ENCODE measurements around the gene NRG3. TPM values are rescaled to one million over a fixed set of nuclear protein-coding genes. Genes with fewer than 3 reads are reported as not detected.
"Not testable (repeated sequence)": the region's sequence is repeated elsewhere in the genome, so short reads cannot be mapped to it uniquely, and the experiment has no call there.

Gene NRG3
- total RNA-seq, 1 donor from 2014 or later = 32.2 TPM

DNA sequence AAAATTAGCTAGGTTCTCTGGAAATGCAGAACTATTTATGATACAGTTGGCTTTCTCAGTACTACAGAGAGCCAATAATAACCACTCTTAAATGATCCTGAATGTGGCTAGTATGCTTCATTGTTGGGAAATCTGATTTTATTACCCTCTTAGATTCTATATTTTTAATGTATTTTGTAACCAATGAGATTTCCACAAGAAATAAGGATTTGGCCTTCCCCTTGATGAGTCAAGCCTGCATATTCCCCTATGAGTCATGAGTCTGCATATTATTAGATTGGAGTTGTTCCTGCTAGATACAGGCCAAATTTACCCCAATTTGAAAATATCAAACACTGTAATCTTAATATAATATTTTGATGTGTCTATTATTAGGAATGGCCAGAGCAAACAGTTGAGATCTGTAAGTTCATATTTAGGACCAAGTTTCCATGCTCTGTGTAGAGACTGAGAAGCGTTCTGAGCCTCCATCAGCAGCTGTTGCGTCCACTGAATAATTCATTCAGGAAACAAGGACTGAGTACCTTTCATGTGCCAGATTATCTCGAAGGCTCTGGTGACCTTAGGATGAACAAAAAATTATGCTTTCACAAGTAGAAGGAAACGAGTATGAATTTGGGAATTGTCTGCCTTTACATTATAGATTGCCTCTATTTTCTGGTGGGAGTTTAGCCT, 793.4 kb downstream of the NRG3 start:
- Mint-ChIP-seq H3K4me3 (ENCODE audit: low read depth) (no peak overlapping the region), H3K27me3 (no peaks in the 10 kb centered on the region), H3K9me3 (ENCODE audit: low read depth) (no peaks in the 10 kb centered on the region), H3K36me3 (ENCODE audit: insufficient read depth) (no peaks in the 10 kb centered on the region), H3K27ac (no peak overlapping the region), H3K4me1 (ENCODE audit: low read depth) (peaks cover 6% of the 10 kb centered on the region)
- TF ChIP-seq, protein P1, sequence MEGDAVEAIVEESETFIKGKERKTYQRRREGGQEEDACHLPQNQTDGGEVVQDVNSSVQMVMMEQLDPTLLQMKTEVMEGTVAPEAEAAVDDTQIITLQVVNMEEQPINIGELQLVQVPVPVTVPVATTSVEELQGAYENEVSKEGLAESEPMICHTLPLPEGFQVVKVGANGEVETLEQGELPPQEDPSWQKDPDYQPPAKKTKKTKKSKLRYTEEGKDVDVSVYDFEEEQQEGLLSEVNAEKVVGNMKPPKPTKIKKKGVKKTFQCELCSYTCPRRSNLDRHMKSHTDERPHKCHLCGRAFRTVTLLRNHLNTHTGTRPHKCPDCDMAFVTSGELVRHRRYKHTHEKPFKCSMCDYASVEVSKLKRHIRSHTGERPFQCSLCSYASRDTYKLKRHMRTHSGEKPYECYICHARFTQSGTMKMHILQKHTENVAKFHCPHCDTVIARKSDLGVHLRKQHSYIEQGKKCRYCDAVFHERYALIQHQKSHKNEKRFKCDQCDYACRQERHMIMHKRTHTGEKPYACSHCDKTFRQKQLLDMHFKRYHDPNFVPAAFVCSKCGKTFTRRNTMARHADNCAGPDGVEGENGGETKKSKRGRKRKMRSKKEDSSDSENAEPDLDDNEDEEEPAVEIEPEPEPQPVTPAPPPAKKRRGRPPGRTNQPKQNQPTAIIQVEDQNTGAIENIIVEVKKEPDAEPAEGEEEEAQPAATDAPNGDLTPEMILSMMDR (IDR thresholded peaks at IDR 0.05; ENCODE audit: unreplicated experiment) = no peak
- DNase-seq (ENCODE audit: low spot score, unreplicated experiment) = no peak

- DNase-seq (ENCODE audit: low spot score, unreplicated experiment) = no peak
- peaks cover 6% of the 10 kb centered on the region for H3K4me1 Mint-ChIP-seq (ENCODE audit: low read depth)
- TF ChIP-seq, protein P1 (IDR thresholded peaks at IDR 0.05; ENCODE audit: unreplicated experiment) = no peak
- no peaks in the 10 kb centered on the region for H3K27me3 Mint-ChIP-seq
- H3K4me3 Mint-ChIP-seq (ENCODE audit: low read depth) = no peak overlapping the region
- H3K36me3 Mint-ChIP-seq (ENCODE audit: insufficient read depth) = peaks cover 2% of the 10 kb centered on the region
- H3K9me3 Mint-ChIP-seq (ENCODE audit: low read depth) = peaks cover 9% of the 10 kb centered on the region
- no peak overlapping the region for H3K27ac Mint-ChIP-seq
Measured at GRCh38 chr10:82674036-82674435, 799.0 kb downstream of the NRG3 start.

DNA sequence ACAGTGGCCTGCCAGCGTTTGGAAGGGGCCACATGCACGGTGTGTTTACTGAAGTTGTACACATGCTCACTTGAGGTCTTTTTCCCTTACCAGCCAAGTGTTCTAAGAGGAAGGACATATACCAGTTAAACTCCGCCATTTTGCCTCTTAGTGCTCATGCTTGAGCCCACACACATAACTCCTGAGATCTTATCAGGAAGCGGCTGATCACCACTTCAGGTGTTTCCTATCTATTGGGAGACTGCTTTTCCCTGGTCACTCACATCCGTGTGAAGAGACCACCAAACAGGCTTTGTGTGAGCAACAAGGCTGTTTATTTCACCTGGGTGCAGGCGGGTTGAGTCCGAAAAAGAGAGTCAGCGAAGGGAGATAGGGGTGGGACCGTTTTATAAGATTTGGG, 802.9 kb downstream of the NRG3 start:
- H3K27ac Mint-ChIP-seq; H3K36me3 Mint-ChIP-seq (ENCODE audit: insufficient read depth); H3K9me3 Mint-ChIP-seq (ENCODE audit: low read depth); DNase-seq (ENCODE audit: low spot score, unreplicated experiment); H3K4me1 Mint-ChIP-seq (ENCODE audit: low read depth); H3K27me3 Mint-ChIP-seq; H3K4me3 Mint-ChIP-seq (ENCODE audit: low read depth): not testable (repeated sequence)

- H3K9me3 Mint-ChIP-seq (ENCODE audit: low read depth); H3K27ac Mint-ChIP-seq; DNase-seq (ENCODE audit: low spot score, unreplicated experiment); H3K4me1 Mint-ChIP-seq (ENCODE audit: low read depth); H3K36me3 Mint-ChIP-seq (ENCODE audit: insufficient read depth); H3K4me3 Mint-ChIP-seq (ENCODE audit: low read depth); H3K27me3 Mint-ChIP-seq: not testable (repeated sequence)
Measured at GRCh38 chr10:82678451-82678850, 803.5 kb downstream of the NRG3 start.

DNA sequence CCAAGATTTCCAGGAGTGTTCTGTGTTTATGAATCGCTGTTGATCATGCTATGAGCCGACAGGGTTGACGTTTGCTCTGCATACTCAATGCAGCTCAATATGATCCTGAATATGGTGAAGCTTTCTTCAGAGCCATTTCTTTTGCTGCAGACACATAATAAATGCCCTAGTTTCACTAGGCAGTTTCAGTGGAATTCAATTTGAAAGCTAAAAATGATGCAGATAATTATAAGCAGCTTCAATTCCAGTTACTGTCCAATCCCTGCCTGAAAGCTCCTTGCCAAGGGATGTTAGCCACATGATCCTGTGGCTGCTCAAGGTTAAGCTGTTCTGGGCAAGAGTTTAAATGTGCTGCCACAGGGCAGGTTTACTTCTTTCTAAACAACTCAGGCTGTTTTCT, 805.6 kb downstream of the NRG3 start:
- DNase-seq (ENCODE audit: low spot score, unreplicated experiment) = no peak
- TF ChIP-seq, protein P1 (IDR thresholded peaks at IDR 0.05; ENCODE audit: unreplicated experiment) = no peak
- Mint-ChIP-seq H3K36me3 (ENCODE audit: insufficient read depth) (peaks cover 2% of the 10 kb centered on the region), H3K9me3 (ENCODE audit: low read depth) (peaks cover 6% of the 10 kb centered on the region), H3K27ac (no peak overlapping the region), H3K4me3 (ENCODE audit: low read depth) (no peak overlapping the region), H3K4me1 (ENCODE audit: low read depth) (no peaks in the 10 kb centered on the region), H3K27me3 (no peaks in the 10 kb centered on the region)

GRCh38 chr10:82683945-82684344, 809.0 kb downstream of the NRG3 start:
- TF ChIP-seq, protein P1 (IDR thresholded peaks at IDR 0.05; ENCODE audit: unreplicated experiment) = no peak
- Mint-ChIP-seq H3K27me3 (no peaks in the 10 kb centered on the region), H3K36me3 (ENCODE audit: insufficient read depth) (peaks cover 1% of the 10 kb centered on the region), H3K4me1 (ENCODE audit: low read depth) (no peaks in the 10 kb centered on the region), H3K27ac (no peak overlapping the region), H3K9me3 (ENCODE audit: low read depth) (no peaks in the 10 kb centered on the region), H3K4me3 (ENCODE audit: low read depth) (no peak overlapping the region)
- DNase-seq (ENCODE audit: low spot score, unreplicated experiment) = no peak
